Measurements from ENCODE around the gene FGFBP3.

DNA sequence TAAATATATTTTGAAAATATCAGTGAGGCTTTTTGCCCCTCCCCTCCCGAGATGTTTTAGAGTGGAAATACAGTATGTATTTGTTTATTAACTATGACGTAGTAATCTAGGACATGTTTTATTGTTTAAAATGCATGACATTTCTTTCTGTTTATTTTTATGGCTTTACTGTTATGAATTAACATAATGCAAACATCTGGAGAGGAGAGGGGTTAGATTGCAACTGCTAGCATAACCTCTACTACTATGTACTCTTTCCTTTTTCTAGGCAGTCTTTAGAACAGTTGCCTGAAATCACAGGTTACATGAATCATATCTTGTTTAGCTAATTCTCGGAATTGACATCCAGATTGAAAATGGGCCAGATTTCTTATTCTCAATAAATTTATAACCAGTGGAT is 21.7 kb upstream of the FGFBP3 start:
- TF ChIP-seq POLR2AphosphoS5 (IDR thresholded peaks at IDR 0.05) (no peak), POLR2A (IDR thresholded peaks at IDR 0.05) (no peak)
